Measurements from ENCODE around the gene ACTG2. TPM values are rescaled to one million over a fixed set of nuclear protein-coding genes. Genes with fewer than 3 reads are reported as not detected.
A peak's percentile ranks its signal among the peaks of the same experiment; 100 is the strongest.

The ACTG2 gene
- total RNA-seq, 4 donors from 2014 or later = 171 to 1,273 (median 578) TPM

DNA sequence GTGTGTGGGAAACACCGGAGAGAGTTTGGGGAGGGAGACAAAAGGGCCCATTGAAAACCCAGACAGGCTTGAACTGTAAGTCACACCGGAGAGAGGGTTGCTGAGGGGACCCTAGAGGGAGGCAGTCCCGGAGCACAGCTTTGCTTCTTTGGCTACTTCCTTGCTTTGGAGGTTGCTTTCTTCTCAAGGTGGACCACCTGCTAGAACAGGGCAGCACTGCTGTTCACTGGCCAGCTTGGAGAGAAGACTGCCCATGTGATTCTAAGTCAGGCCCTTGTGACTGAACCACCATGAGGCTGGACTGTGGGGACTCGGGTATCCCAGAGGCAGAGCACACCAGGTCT is 4.4 kb downstream of the ACTG2 start:
- TF ChIP-seq, protein P1, sequence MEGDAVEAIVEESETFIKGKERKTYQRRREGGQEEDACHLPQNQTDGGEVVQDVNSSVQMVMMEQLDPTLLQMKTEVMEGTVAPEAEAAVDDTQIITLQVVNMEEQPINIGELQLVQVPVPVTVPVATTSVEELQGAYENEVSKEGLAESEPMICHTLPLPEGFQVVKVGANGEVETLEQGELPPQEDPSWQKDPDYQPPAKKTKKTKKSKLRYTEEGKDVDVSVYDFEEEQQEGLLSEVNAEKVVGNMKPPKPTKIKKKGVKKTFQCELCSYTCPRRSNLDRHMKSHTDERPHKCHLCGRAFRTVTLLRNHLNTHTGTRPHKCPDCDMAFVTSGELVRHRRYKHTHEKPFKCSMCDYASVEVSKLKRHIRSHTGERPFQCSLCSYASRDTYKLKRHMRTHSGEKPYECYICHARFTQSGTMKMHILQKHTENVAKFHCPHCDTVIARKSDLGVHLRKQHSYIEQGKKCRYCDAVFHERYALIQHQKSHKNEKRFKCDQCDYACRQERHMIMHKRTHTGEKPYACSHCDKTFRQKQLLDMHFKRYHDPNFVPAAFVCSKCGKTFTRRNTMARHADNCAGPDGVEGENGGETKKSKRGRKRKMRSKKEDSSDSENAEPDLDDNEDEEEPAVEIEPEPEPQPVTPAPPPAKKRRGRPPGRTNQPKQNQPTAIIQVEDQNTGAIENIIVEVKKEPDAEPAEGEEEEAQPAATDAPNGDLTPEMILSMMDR (IDR thresholded peaks at IDR 0.05) = no peak
- TF ChIP-seq POLR2A (IDR thresholded peaks at IDR 0.05) = no peak

DNA sequence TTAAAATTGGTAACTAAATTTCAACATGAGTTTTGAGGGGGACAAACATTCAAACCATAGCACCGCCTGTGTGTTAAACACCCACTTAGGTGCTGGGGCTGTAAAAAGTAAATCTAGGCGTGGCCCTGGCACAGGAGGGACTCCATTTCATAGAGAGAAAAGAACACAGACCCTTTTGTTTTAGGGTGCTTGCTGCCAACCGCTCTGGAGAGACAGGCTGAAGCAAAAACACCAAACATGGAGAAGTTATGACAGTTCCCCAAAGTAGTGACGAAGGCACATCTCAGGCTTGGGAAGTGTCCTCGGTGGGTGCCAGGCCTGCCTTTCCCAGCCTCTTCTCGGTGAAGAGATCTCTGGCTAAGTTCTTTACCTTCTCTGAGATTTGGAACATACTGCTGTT is 5.1 kb downstream of the ACTG2 start:
- H3K9me3 ChIP-seq = no peaks in the 10 kb centered on the region
- intact Hi-C loops (cut with DNase I; ENCODE audit: low total_unique reads) = no loop called here
- H3K4me1 ChIP-seq = no peaks in the 10 kb centered on the region
- TF ChIP-seq, protein P1 (IDR thresholded peaks at IDR 0.05) = no peak
- no peak for TF ChIP-seq POLR2A (IDR thresholded peaks at IDR 0.05)
- H3K4me3 ChIP-seq = peak overlapping the region in 1 of 2 donors; percentile 76
- peak overlapping the region; percentile 93 to 97 for H3K27ac ChIP-seq
- H3K27me3 ChIP-seq = no peaks in the 10 kb centered on the region
- no peak for DNase-seq
- H3K36me3 ChIP-seq = no peaks in the 10 kb centered on the region

More for the DNA sequence above, 4.4 kb downstream of the ACTG2 start:
- no peaks in the 10 kb centered on the region for H3K4me1 ChIP-seq
- H3K27me3 ChIP-seq = no peaks in the 10 kb centered on the region
- H3K9me3 ChIP-seq = no peaks in the 10 kb centered on the region
- H3K27ac ChIP-seq = peak overlapping the region; percentile 93 to 97
- DNase-seq = no peak
- intact Hi-C loops (cut with DNase I; ENCODE audit: low total_unique reads) = no loop called here
- peak overlapping the region; percentile 35 to 76 for H3K4me3 ChIP-seq
- no peaks in the 10 kb centered on the region for H3K36me3 ChIP-seq

DNA sequence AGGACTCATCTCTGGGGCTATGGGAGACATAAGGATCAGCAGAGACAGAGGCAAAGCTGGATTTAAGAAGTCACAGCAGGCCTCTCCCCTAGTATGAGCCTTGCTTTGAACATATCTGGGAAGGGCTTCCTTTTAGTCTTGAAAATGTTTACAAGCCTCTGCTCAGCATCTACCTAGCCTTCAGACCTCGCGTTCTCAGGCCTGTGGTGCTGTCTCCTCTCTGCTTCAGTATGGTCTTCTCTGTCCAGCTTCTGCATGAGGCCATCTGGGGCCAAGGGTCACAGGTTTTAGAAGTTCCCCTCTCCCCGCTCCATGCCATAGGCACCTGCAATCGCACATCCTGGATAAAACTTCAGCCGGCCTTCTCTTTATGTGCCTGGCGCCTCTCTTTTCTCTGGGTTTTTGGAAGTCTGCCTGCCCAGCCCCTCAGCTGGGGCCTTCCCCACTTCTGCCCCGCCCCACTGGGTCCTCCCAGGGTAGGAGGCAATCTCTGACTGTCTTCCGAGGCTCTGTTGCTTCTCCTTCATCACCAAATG is 7.1 kb downstream of the ACTG2 start:
- no peak for DNase-seq
- peak overlapping the region; percentile 93 to 97 for H3K27ac ChIP-seq
- TF ChIP-seq, protein P1 (IDR thresholded peaks at IDR 0.05) = no peak
- TF ChIP-seq POLR2A (IDR thresholded peaks at IDR 0.05) = no peak
- H3K4me3 ChIP-seq = no peak overlapping the region
- no peaks in the 10 kb centered on the region for H3K9me3 ChIP-seq
- H3K4me1 ChIP-seq = no peaks in the 10 kb centered on the region
- intact Hi-C loops (cut with DNase I; ENCODE audit: low total_unique reads) = no loop called here
- no peaks in the 10 kb centered on the region for H3K36me3 ChIP-seq
- no peaks in the 10 kb centered on the region for H3K27me3 ChIP-seq

DNA sequence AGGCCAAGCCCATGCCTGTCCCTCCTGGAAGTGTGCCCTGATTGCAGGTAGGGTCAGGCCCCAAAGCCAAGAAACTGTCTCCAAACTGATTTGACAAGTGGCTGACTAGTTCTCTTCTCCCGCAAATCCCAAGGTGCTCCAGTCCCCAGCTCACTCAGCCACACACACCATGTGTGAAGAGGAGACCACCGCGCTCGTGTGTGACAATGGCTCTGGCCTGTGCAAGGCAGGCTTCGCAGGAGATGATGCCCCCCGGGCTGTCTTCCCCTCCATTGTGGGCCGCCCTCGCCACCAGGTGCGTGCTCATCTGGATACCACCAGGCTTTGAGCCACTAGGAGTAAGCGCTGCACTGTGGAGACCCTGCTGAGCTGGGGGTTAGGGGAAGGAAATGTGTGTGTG is 8.3 kb downstream of the ACTG2 start:
- Histone ChIP-seq H3K27ac (peak overlapping the region; percentile 43 to 97), H3K27me3 (no peaks in the 10 kb centered on the region), H3K9me3 (no peaks in the 10 kb centered on the region), H3K4me3 (no peak overlapping the region), H3K36me3 (no peaks in the 10 kb centered on the region), H3K4me1 (no peaks in the 10 kb centered on the region)
- TF ChIP-seq, protein P1 (IDR thresholded peaks at IDR 0.05) = no peak
- no peak for TF ChIP-seq POLR2A (IDR thresholded peaks at IDR 0.05)
- DNase-seq = no peak
- intact Hi-C loops (cut with DNase I; ENCODE audit: low total_unique reads) = no loop called here

DNA sequence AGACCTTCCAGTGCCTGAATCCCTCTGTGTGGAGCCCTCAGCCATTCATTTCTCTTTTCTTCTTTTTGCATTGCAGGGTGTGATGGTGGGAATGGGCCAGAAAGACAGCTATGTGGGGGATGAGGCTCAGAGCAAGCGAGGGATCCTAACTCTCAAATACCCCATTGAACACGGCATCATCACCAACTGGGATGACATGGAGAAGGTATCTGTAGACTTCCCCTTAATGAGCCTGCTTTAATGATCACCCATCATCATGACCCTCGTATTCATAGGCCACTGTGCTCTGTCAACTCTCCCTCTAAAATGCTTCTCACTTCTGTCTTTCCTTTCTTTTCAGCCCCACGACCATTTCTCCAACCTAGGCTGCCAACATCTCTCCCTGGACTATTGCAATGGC is 9.5 kb downstream of the ACTG2 start:
- Histone ChIP-seq H3K27ac (peak overlapping the region; percentile 40 to 52), H3K27me3 (no peaks in the 10 kb centered on the region), H3K36me3 (no peaks in the 10 kb centered on the region), H3K4me3 (no peak overlapping the region), H3K4me1 (no peaks in the 10 kb centered on the region), H3K9me3 (no peaks in the 10 kb centered on the region)
- TF ChIP-seq, protein P1 (IDR thresholded peaks at IDR 0.05) = no peak
- no peak for TF ChIP-seq POLR2A (IDR thresholded peaks at IDR 0.05)
- no peak for DNase-seq
- intact Hi-C loops (cut with DNase I; ENCODE audit: low total_unique reads) = no loop called here

Measured in uterus (tissue), 4 donors.